Endothelial cell of umbilical vein (primary cell): Measurements from ENCODE around the gene CIZ1. TPM values are rescaled to one million over a fixed set of nuclear protein-coding genes. Genes with fewer than 3 reads are reported as not detected.

Source experiments
- BruUV-seq: library from RNA; stranded (reverse); fragments of 400-500 nt; replicated peaks from 2 replicates; lab custom pipeline; 2021; lab: Mats Ljungman, UMichigan
- CTCF ChIA-PET: fragments of 300-600, 350-600 bp; sonication (Branson Sonifier 250); formaldehyde crosslinking; loops from one replicate; lab custom pipeline; 2021; ENCODE audit warnings: antibody characterized with exemption, inconsistent platforms; lab: Charles Lee
- POLR2A ChIA-PET: fragments of 300-600, 350-600 bp; sonication (Branson Sonifier 250); formaldehyde crosslinking; loops from one replicate; lab custom pipeline; 2021; ENCODE audit warnings: antibody characterized with exemption, inconsistent platforms; lab: Charles Lee
- DNase-seq: peaks from one replicate; pipeline ENCODE4 v3.0.0-alpha.2; 2011; ENCODE audit warnings: low read depth, low spot score
- FAIRE-seq: peaks from 2 replicates; lab custom pipeline; 2011; peaks lifted over from hg19 to GRCh38; lab: Jason Lieb, UNC
- H2AFZ ChIP-seq: 2 replicates; pipeline ENCODE4 v1.6.0; 2012; ENCODE audit warnings: low read depth, low read length, control low read depth, inconsistent platforms
- H3K27ac ChIP-seq: 2 replicates; pipeline ENCODE4 v1.5.1; 2011; ENCODE audit warnings: low read depth, mild to moderate bottlenecking, control low read depth, low read length, moderate library complexity; ENCODE audit not compliant: insufficient read depth
- H3K27me3 ChIP-seq, 2 experiments: 2 replicates each; pipeline versions ENCODE4 v1.6.0 to v1.6.1; 2011; ENCODE audit warnings: low read length in 2 of 2, mixed read lengths in 1 of 2; ENCODE audit not compliant: control insufficient read depth in 2 of 2, insufficient read depth in 2 of 2
- H3K36me3 ChIP-seq, 2 experiments: 2 replicates in 1 of 2; 3 replicates in 1 of 2; pipeline ENCODE4 v1.5.1; 2011; ENCODE audit warnings: low read length in 2 of 2, mild to moderate bottlenecking in 1 of 2, moderate library complexity in 1 of 2; ENCODE audit not compliant: control insufficient read depth in 2 of 2, insufficient read depth in 2 of 2; ENCODE audit errors: extremely low read depth in 1 of 2
- H3K4me1 ChIP-seq: 3 replicates; pipeline ENCODE4 v1.5.1; 2011; ENCODE audit warnings: mild to moderate bottlenecking, low read length; ENCODE audit not compliant: control insufficient read depth, insufficient read depth; ENCODE audit errors: extremely low read depth
- H3K4me2 ChIP-seq: 2 replicates; pipeline ENCODE4 v1.6.1; 2011; ENCODE audit warnings: low read length, control low read depth, mixed read lengths; ENCODE audit not compliant: insufficient read depth
- H3K4me3 ChIP-seq, 3 experiments: fragments of 200-600 bp in 1 of 3; sonication (generic), shearing (Covaris generic) in 1 of 3; replicated peaks in 1 of 3; 2 replicates each; pipeline ENCODE4 v1.5.1; 2011 to 2016; ENCODE audit warnings: control low read depth in 3 of 3, low read length in 3 of 3, mild to moderate bottlenecking in 2 of 3, inconsistent platforms in 1 of 3, low read depth in 1 of 3, moderate library complexity in 1 of 3; ENCODE audit not compliant: insufficient read depth in 1 of 3
- H3K79me2 ChIP-seq: 2 replicates; pipeline ENCODE4 v1.6.0; 2012; ENCODE audit warnings: low read length, inconsistent platforms; ENCODE audit not compliant: control insufficient read depth, insufficient read depth
- H3K9ac ChIP-seq: replicated peaks from 2 replicates; pipeline ENCODE3; 2011; ENCODE audit warnings: low read length, control low read depth; ENCODE audit not compliant: insufficient read depth; ENCODE audit errors: extremely low read depth
- H3K9me1 ChIP-seq: replicated peaks from 3 replicates; pipeline ENCODE4 v1.6.0; 2011; ENCODE audit warnings: mild to moderate bottlenecking, low read length; ENCODE audit not compliant: control insufficient read depth, insufficient read depth; ENCODE audit errors: extremely low read depth
- H3K9me3 ChIP-seq: replicated peaks from 2 replicates; pipeline ENCODE4 v1.5.1; 2012; ENCODE audit warnings: low read length, inconsistent platforms; ENCODE audit not compliant: control insufficient read depth, insufficient read depth
- H4K20me1 ChIP-seq: replicated peaks from 2 replicates; pipeline ENCODE3; 2011; ENCODE audit warnings: mild to moderate bottlenecking, low read length; ENCODE audit not compliant: control insufficient read depth, insufficient read depth; ENCODE audit errors: extremely low read depth
- FOS ChIP-seq: IDR thresholded peaks from 2 replicates; pipeline ENCODE4 v1.6.1; 2011; ENCODE audit warnings: mild to moderate bottlenecking, low read length, moderate library complexity, borderline replicate concordance; ENCODE audit not compliant: insufficient read depth
- POLR2A ChIP-seq: IDR thresholded peaks from 2 replicates; pipeline ENCODE4 v1.6.1; 2012; ENCODE audit warnings: low read depth, mild to moderate bottlenecking, control low read depth, low read length
- dilution Hi-C: fragments of 300-500 bp; cut with MboI; formaldehyde crosslinking; loops from one replicate; pipeline ENCODE4 v1.15.0; 2019; ENCODE audit warnings: low sequenced_read_pairs; ENCODE audit not compliant: extremely low pct_ligation_motif_present
- intact Hi-C: fragments of 100-400 bp; cut with micrococcal nuclease; formaldehyde crosslinking; loops from one replicate; pipeline ENCODE4 v1.10.0; 2022
- polyA plus RNA-seq, 4 experiments: library from polyadenylated mRNA; depleted of rRNA in 3 of 4; stranded (reverse) in 3 of 4; unstranded in 1 of 4; fragments of >200 nt; gene quantifications; 2 replicates each; pipeline versions ENCODE4 v1.2.1 to v1.2.3, GENCODE V29; 2011 to 2012; ENCODE audit warnings: missing spikeins in 1 of 4
- total RNA-seq: library from RNA; stranded (reverse); gene quantifications from 2 replicates; pipeline ENCODE4 v1.2.3, GENCODE V29; 2021

The CIZ1 gene
- total and polyA plus RNA-seq, 2 donors (not counting 3 experiments of a cell fraction or from before 2014, with no cell fraction given): 88.3 to 150 TPM

DNA sequence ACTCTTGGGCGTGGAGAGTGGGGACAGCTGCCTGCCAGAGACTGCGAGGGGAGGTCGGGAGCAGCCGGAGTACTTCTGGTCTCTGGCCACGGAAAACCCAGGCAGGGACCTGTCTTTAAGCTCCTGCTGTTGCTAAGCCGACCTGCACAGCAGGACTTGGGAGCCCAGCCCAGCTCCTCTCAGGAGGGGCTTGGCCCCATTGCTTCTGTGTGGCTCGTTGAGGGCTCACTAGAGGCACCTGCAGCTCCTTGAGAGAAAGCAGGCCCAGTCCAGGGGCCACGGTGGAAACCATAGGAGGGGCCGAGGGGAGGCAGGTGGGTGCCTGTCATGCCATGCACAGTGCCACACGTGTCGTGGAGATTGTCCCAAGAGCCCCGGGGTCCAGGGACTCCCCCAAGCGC is 45.4 kb downstream of the CIZ1 start:
- TF ChIP-seq POLR2A: no peak
- no peak for TF ChIP-seq FOS
- CTCF ChIA-PET: interaction anchor here (0.7 to 2.0 kb wide), 2 partner anchors 9 to 28 kb away, joined by 3 to 7 read pairs; no protein-coding TSS in a partner anchor
- no peak overlapping the region for H2AFZ ChIP-seq
- H3K79me2 ChIP-seq: no peaks in the 10 kb centered on the region
- no peak overlapping the region for H3K4me2 ChIP-seq
- no peaks in the 10 kb centered on the region for H3K4me1 ChIP-seq
- H3K9me1 ChIP-seq: no peaks in the 10 kb centered on the region
- no TSS peak for BruUV-seq
- FAIRE-seq (no peak), DNase-seq (no peak)
- intact Hi-C loops: no loop called here
- no peaks in the 10 kb centered on the region for H3K36me3 ChIP-seq
- no peaks in the 10 kb centered on the region for H3K27me3 ChIP-seq
- dilution Hi-C loops: no loop called here
- H3K9me3 ChIP-seq: no peaks in the 10 kb centered on the region
- no peak overlapping the region for H3K27ac ChIP-seq
- POLR2A ChIA-PET: no interaction called here
- H3K9ac ChIP-seq: no peak overlapping the region
- no peak overlapping the region for H3K4me3 ChIP-seq
- no peaks in the 10 kb centered on the region for H4K20me1 ChIP-seq

DNA sequence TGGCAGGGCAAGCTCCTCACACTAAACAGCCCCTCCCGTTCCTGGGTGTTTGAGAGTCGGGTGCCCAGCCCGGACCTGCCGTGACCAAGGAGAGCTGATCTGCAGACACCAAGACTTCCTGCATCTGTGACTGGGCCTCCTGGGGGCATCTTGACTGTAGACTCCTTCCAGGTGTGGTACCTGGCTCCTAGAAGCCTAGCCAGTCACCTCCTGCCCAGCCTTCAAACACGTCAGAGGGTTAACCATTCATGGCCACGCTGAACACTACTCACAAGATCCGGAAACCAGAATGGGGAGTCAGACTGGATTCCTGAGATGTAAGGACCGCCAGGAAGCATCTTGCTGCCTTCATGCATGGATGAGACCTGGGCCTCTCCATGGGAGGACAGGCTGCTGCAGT is 45.8 kb downstream of the CIZ1 start:
- H3K27me3 ChIP-seq: no peaks in the 10 kb centered on the region
- intact Hi-C loops: no loop called here
- FAIRE-seq: no peak
- CTCF ChIA-PET: interaction anchor here (0.7 to 2.0 kb wide), 2 partner anchors 9 to 28 kb away, joined by 3 to 7 read pairs; no protein-coding TSS in a partner anchor
- H3K4me2 ChIP-seq: no peak overlapping the region
- no peak overlapping the region for H3K27ac ChIP-seq
- POLR2A ChIA-PET: no interaction called here
- no peaks in the 10 kb centered on the region for H3K79me2 ChIP-seq
- no peak for DNase-seq
- H4K20me1 ChIP-seq: no peaks in the 10 kb centered on the region
- BruUV-seq: no TSS peak
- H3K9me3 ChIP-seq: no peaks in the 10 kb centered on the region
- no peak overlapping the region for H3K4me3 ChIP-seq
- no peak overlapping the region for H2AFZ ChIP-seq
- dilution Hi-C loops: no loop called here
- TF ChIP-seq POLR2A (no peak), FOS (no peak)
- H3K36me3 ChIP-seq: no peaks in the 10 kb centered on the region
- no peaks in the 10 kb centered on the region for H3K4me1 ChIP-seq
- H3K9ac ChIP-seq: no peak overlapping the region
- H3K9me1 ChIP-seq: no peaks in the 10 kb centered on the region
